ENCODE results near the gene OR5B17. TPM values are rescaled to one million over a fixed set of nuclear protein-coding genes. Genes with fewer than 3 reads are reported as not detected.

The OR5B17 gene
- total RNA-seq, result not detected in 2 replicates

DNA sequence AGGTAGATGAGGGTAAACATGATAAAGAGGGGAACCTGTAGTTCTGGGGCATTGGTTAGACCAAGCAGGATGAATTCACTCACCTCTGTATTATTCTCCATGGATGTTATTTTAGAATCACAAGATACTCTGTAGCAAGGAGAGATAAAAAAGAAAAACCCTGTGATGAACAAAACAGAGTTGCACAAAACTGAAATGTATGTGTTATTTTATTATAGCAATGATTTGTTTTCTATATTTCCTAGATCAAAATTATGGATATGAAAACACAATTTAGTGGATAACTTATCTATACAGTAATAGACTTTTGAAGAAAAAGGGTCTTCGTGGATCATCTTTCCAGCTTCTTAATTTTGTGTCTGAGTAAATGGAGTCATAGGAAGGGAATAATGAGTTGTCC is at the start of gene OR5B17:
TSS of gene OR5B17 (minus strand) at position 101 of the 400 bp plus-strand sequence. CDS start at position 101, 0 bp downstream.

DNA sequence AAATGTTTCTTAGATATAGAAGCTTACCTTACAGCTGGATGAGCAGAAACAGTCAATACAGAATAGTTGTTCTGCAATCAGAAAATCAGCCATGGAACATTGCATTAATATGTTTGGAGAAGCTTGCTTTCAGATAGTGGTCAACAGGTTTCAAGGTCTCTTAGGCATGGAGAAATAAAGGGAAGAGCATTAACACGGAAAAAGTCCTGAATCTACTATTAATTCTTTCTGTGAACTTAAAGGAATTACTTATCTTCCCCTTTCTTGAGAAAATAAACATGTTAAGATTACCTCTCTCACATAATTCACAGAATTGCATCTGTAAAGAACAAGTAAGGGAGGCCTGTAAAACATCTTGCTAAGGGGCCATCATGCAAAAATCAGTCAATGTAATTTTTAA is 47.9 kb upstream of the OR5B17 start, which contains the start of gene OR5B3:
TSS of gene OR5B3 (minus strand) at position 101 of the 400 bp plus-strand sequence. CDS start 3,465 bp downstream, outside the sequence.

Other genes starting within 250 kb of the OR5B17 start
- not detected in 2 replicates for gene OR9I1, start 233.5 kb downstream of the OR5B17 start, total RNA-seq
- not detected in 2 replicates for gene OR9Q2, start 170.0 kb downstream of the OR5B17 start, total RNA-seq
- not detected in 2 replicates for gene OR1S2, start 154.9 kb downstream of the OR5B17 start, total RNA-seq
- not detected in 2 replicates for gene OR1S1, start 146.3 kb downstream of the OR5B17 start, total RNA-seq
- not detected in 2 replicates for gene OR10Q1, start 130.2 kb downstream of the OR5B17 start, total RNA-seq
- not detected in 2 replicates for gene OR10W1, start 90.8 kb downstream of the OR5B17 start, total RNA-seq
- not detected in 2 replicates for gene OR5B3, start 47.8 kb upstream of the OR5B17 start, total RNA-seq
- gene OR5B2, start 69.1 kb upstream of the OR5B17 start, total RNA-seq, result not detected in 2 replicates
- not detected in 2 replicates for gene OR5B12, start 83.2 kb upstream of the OR5B17 start, total RNA-seq
- not detected in 2 replicates for gene OR5B21, start 149.0 kb upstream of the OR5B17 start, total RNA-seq
- 2.9 and 11.4 TPM in 2 replicates for gene LPXN, start 216.8 kb upstream of the OR5B17 start, total RNA-seq
- 36.1 and 53.5 TPM in 2 replicates for gene ZFP91, start 220.0 kb upstream of the OR5B17 start, total RNA-seq

Measured in epithelial cell of umbilical artery (primary cell).